Keratinocyte (primary cell): ENCODE data around the gene CCDC92B.

ENCODE experiments used
- EZH2 ChIP-seq: IDR thresholded peaks from one replicate; pipeline ENCODE4 v1.6.1; 2012; ENCODE audit warnings: inconsistent platforms, mild to moderate bottlenecking, low read length, moderate library complexity
- TF ChIP-seq, protein P1 (sequence below), 3 experiments: IDR thresholded peaks in 1 of 3; conservative IDR thresholded peaks in 1 of 3; optimal IDR thresholded peaks in 1 of 3; 2 replicates in 2 of 3; 3 replicates in 1 of 3; pipeline versions ENCODE3 to v1.5.1; 2011; ENCODE audit warnings: low read length in 3 of 3, mild to moderate bottlenecking in 3 of 3, moderate library complexity in 2 of 3, control low read depth in 1 of 3, inconsistent platforms in 1 of 3; ENCODE audit not compliant: insufficient read depth in 2 of 3; ENCODE audit errors: extremely low read depth in 1 of 3

DNA sequence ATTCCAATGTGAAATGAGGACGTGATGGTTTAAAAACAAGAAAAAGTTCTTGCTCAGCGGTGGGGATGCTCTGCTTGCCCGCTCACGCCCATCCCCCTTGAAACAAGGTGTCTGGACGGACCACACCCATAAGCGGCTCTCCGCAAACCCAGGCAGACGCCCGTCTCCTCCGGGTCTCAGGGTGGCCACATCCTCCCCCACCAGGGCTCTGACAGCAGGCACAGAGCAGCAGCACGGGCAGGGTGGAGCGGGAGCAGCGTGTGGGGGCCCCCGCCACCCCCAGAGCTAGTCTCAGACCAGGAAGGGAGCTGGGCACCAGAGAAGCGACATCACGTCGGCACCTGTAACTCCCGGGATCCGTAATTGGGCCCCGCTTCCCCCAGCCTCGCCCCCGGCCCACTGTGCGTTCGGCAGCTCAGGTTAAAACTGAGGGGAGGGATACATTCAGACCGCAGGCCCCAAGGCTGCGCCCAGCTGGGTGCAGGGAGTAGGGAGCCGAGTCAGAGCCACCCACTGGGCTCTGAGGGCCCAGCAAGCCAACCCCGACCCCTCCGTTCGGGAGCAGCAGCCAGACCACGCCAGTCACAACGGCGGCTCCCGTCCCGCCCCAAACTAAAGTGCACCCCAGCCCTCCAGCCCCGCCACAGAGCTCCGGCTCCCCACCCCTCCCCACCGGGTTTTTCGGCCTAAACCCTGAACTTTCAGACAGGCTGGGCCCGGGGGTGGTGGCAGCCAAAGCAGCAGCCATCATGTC is 59.9 kb downstream of the CCDC92B start:
- TF ChIP-seq, protein P1, sequence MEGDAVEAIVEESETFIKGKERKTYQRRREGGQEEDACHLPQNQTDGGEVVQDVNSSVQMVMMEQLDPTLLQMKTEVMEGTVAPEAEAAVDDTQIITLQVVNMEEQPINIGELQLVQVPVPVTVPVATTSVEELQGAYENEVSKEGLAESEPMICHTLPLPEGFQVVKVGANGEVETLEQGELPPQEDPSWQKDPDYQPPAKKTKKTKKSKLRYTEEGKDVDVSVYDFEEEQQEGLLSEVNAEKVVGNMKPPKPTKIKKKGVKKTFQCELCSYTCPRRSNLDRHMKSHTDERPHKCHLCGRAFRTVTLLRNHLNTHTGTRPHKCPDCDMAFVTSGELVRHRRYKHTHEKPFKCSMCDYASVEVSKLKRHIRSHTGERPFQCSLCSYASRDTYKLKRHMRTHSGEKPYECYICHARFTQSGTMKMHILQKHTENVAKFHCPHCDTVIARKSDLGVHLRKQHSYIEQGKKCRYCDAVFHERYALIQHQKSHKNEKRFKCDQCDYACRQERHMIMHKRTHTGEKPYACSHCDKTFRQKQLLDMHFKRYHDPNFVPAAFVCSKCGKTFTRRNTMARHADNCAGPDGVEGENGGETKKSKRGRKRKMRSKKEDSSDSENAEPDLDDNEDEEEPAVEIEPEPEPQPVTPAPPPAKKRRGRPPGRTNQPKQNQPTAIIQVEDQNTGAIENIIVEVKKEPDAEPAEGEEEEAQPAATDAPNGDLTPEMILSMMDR (optimal IDR thresholded peaks at IDR 0.05 in 1 of 3, IDR thresholded peaks at IDR 0.05 in 1 of 3, conservative IDR thresholded peaks at IDR 0.05 in 1 of 3; ENCODE audit: extremely low read depth in 1 of 3, insufficient read depth in 2 of 3, low read length in 3 of 3) = no peak
- no peak for TF ChIP-seq EZH2
